Subcutaneous adipose tissue (tissue), 4 donors: Measurements from ENCODE around the gene FGF21. TPM values are rescaled to one million over a fixed set of nuclear protein-coding genes. Genes with fewer than 3 reads are reported as not detected.

Experiments used
- total RNA-seq, 4 donors: library from RNA; depleted of rRNA; stranded (reverse); fragments of >200 nt; gene quantifications; one replicate each; pipeline ENCODE4 v1.1.0, GENCODE V29; 2016
- TF ChIP-seq, protein P1 (sequence below): fragments of 450-650 bp; IDR thresholded peaks from one replicate; pipeline ENCODE4 v1.5.1; 2016; ENCODE audit warnings: low read depth, mild to moderate bottlenecking, control low read depth, antibody characterized with exemption, moderate library complexity

FGF21 gene
- total RNA-seq, 4 donors from 2014 or later = not detected

DNA sequence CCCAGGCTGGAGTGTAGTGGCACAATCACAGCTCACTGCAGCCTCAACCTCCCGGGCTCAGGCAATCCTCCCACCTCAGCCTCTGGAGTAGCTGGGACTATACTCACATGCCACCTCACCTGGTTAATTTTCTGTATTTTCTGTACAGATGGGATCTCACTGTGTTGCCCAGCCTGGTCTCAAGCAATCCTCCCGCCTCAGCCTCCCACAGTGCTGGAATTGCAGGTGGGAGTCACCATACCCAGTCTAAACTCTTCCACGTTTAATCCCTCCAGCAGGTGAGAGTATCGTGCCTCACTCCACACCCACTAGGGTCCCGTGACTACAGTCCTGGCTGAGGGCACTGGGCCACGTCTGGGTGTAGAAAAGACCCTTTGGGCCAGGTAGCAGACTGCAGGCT lies 39.0 kb downstream of the FGF21 start:
- TF ChIP-seq, protein P1, sequence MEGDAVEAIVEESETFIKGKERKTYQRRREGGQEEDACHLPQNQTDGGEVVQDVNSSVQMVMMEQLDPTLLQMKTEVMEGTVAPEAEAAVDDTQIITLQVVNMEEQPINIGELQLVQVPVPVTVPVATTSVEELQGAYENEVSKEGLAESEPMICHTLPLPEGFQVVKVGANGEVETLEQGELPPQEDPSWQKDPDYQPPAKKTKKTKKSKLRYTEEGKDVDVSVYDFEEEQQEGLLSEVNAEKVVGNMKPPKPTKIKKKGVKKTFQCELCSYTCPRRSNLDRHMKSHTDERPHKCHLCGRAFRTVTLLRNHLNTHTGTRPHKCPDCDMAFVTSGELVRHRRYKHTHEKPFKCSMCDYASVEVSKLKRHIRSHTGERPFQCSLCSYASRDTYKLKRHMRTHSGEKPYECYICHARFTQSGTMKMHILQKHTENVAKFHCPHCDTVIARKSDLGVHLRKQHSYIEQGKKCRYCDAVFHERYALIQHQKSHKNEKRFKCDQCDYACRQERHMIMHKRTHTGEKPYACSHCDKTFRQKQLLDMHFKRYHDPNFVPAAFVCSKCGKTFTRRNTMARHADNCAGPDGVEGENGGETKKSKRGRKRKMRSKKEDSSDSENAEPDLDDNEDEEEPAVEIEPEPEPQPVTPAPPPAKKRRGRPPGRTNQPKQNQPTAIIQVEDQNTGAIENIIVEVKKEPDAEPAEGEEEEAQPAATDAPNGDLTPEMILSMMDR = no peak

DNA sequence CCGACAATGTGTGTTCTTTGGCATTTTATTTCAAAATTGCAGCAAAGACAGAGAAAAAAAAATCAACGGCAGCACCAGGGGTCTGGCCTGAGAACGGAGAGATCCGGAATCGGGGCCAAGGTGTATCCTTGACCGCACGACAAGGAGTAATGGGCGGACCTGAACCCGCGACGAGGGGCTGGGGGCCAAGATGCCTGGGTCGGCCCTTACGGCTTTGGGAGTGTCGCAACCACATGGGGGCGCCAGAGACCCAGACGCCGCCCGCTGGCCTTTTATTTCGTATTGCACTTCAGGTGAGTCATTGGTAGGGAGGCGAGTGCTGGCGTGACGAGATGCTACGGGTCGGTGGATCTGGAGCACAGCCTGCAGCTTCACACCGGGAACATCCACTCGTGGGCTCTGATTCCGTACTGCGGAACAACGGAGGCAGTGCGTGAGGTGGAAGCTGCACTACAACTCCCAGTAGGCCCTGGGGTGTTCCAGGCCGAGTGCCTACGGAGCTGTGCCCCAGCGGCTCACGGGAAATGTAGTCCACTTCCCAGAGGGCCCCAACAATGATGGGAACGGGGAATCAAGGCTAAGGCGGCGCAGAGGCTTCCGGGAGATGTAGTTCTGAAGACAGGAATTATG lies 39.8 kb downstream of the FGF21 start:
- TF ChIP-seq, protein P1 = no peak

DNA sequence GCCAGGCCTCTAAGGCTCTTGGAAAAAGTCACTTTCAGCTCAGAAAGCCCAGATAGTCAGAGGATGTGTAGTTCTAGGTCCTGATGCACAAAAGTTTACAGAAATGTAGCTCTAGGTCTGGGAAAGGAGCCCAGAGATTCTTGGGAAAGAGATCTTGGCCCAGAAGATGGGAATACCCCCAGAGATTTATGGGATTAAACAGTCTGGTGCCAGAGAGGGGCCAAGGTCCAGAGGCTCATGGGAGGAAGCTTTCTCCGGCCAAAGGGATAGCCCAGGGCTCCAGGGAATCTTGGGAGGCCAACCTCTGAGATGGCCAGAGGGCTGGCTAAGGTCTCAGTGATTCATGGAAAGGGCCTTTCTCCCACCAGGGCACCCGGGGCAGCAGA lies 40.4 kb downstream of the FGF21 start:
- TF ChIP-seq, protein P1 = no peak

DNA sequence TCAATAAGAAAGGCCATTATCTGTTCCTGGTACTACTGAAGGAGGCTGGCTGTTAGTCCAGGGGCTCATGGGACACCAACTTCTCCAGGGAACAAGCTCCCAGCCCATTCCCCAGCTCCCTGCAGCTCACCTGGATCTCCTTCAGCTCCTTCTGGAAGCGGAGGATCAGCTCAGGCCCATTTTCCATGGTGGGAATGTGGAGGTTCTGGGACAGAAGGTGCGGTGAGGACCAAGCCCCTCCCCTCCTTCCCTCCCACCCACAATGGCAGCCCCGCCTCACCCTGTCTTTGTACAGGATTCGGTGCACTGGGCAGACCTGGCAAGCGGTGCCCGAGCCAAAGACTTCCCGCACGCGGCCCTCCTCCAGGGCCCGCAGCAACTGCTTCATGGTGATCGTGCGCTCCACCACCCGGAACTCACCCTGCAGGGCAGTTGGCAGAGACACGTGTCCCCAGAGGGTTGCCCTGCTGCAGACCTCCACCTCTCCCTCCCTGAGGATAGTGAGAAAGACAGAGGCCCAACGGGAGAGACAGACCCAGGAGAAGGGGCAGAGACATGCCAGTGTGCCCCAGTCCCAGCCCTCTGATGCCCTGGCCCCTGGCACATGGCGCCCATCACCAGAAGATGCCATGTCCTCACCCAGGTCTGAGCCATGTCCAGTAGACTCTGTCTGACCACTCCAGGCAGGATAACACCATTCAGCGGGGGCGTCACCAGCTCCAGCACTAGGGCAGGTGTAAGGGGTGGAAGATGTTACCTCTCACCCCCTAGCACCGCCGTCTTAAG lies 41.2 kb downstream of the FGF21 start:
- TF ChIP-seq, protein P1 = no peak

DNA sequence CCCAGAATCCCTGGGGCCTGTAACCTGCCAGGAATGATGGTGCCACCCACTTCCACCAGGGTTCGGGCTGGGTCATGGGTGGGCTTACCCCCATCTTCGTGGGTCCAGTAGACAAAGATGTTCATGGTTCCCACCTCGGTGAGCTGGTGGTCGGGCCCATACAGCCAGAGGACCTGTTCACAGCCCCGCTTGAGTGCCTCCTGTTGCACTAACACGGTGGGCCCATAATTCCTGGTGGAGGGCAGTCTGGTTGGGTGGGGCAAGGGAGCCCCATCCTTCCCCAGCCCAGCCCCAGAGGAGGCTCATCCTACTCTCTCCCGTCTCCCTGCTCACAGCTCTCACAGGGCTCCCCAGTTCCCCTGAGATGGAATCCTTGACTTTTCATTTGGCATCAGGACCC lies 41.8 kb downstream of the FGF21 start:
- TF ChIP-seq, protein P1 = no peak

DNA sequence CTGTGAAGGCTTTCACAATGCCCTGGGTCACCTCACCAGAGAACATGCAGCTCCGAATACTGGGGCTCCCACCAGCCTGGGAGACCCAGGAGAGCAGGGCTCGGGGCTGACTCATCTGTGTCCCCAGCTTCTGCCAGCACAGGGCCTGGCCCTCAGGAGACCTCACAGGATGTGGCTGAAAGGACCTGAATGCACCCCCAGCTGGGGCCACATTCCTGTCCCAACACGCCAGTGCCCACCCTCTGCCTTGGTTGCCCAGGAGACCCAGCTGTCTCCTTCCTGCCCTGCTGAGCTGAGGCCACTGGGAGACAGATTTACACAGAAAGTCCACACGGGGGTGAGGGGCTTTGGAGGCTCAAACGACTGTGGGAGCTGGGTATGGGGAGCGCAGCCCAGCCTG lies 43.6 kb downstream of the FGF21 start:
- TF ChIP-seq, protein P1 = no peak
